ENCODE data around the gene TNFRSF19.

- TF ChIP-seq POLR2A (IDR thresholded peaks at IDR 0.05; ENCODE audit: low read depth, low read length) (no peak), CTCF (conservative IDR thresholded peaks at IDR 0.05; ENCODE audit: low read depth, low read length) (no peak), MAZ (IDR thresholded peaks at IDR 0.05; ENCODE audit: borderline replicate concordance, low read depth, low read length) (no peak), USF2 (IDR thresholded peaks at IDR 0.05; ENCODE audit: low read depth, low read length) (no peak), RAD21 (IDR thresholded peaks at IDR 0.05; ENCODE audit: low read length) (no peak), CHD1 (IDR thresholded peaks at IDR 0.05; ENCODE audit: low read depth, low read length) (no peak), SMC3 (IDR thresholded peaks at IDR 0.05; ENCODE audit: low read depth, low read length) (no peak), NFE2L2 (IDR thresholded peaks at IDR 0.05; ENCODE audit: low read depth, low read length) (no peak), MAFK (IDR thresholded peaks at IDR 0.05; ENCODE audit: low read depth, low read length) (no peak), RCOR1 (IDR thresholded peaks at IDR 0.05; ENCODE audit: insufficient replicate concordance, low read length) (no peak), RFX5 (IDR thresholded peaks at IDR 0.05; ENCODE audit: low read depth, low read length) (no peak), CEBPB (IDR thresholded peaks at IDR 0.05; ENCODE audit: low read depth, low read length) (no peak)
Observed at GRCh38 chr13:23639674-23640073, 69.5 kb downstream of the TNFRSF19 start.

Measured in IMR-90 (cell line).